ENCODE measurements around the gene CBLC.

The CBLC gene

GRCh38 chr19:44785993-44786392, 8.3 kb downstream of the CBLC start:
- no peak for DNase-seq (ENCODE audit: low read depth)
- no peak for TF ChIP-seq CTCF (IDR thresholded peaks at IDR 0.05; ENCODE audit: low read length, missing control alignments)
- no peak overlapping the region for H3K4me3 ChIP-seq (replicated peaks; ENCODE audit: low read depth, low read length)

GRCh38 chr19:44788971-44789370, 11.3 kb downstream of the CBLC start:
- no peak overlapping the region for H3K4me3 ChIP-seq (replicated peaks; ENCODE audit: low read depth, low read length)
- DNase-seq (ENCODE audit: low read depth): no peak
- no peak for TF ChIP-seq CTCF (IDR thresholded peaks at IDR 0.05; ENCODE audit: low read length, missing control alignments)

GRCh38 chr19:44789943-44790483, 12.3 kb downstream of the CBLC start:
- DNase-seq (ENCODE audit: low read depth): no peak
- no peak overlapping the region for H3K4me3 ChIP-seq (replicated peaks; ENCODE audit: low read depth, low read length)
- no peak for TF ChIP-seq CTCF (IDR thresholded peaks at IDR 0.05; ENCODE audit: low read length, missing control alignments)

- H3K4me3 ChIP-seq (replicated peaks; ENCODE audit: low read depth, low read length): no peak overlapping the region
- TF ChIP-seq CTCF (IDR thresholded peaks at IDR 0.05; ENCODE audit: low read length, missing control alignments): no peak
- DNase-seq (ENCODE audit: low read depth): no peak
These were observed 14.6 kb downstream of the CBLC start for GRCh38 chr19:44792281-44792680.

- TF ChIP-seq CTCF (IDR thresholded peaks at IDR 0.05; ENCODE audit: low read length, missing control alignments): no peak
- no peak for DNase-seq (ENCODE audit: low read depth)
- no peak overlapping the region for H3K4me3 ChIP-seq (replicated peaks; ENCODE audit: low read depth, low read length)
These were observed 16.9 kb downstream of the CBLC start for GRCh38 chr19:44794610-44795009.

GRCh38 chr19:44795398-44795987, 17.8 kb downstream of the CBLC start:
- no peak overlapping the region for H3K4me3 ChIP-seq (replicated peaks; ENCODE audit: low read depth, low read length)
- TF ChIP-seq CTCF (IDR thresholded peaks at IDR 0.05; ENCODE audit: low read length, missing control alignments): no peak
- no peak for DNase-seq (ENCODE audit: low read depth)

- no peak overlapping the region for H3K4me3 ChIP-seq (replicated peaks; ENCODE audit: low read depth, low read length)
- TF ChIP-seq CTCF (IDR thresholded peaks at IDR 0.05; ENCODE audit: low read length, missing control alignments): no peak
- DNase-seq (ENCODE audit: low read depth): peak; percentile 46
These were observed 19.0 kb downstream of the CBLC start for GRCh38 chr19:44796701-44797115.
